T-helper 1 cell treated with Interleukin-12 subunit alpha and Interleukin-12 subunit beta and Interleukin-4 antibody, amounts not matched to agents 30 μg/mL and 1 μg/mL, for 36 hours (primary cell): ENCODE results near the gene AMDHD1.
"Not testable (repeated sequence)": the region's sequence is repeated elsewhere in the genome, so short reads cannot be mapped to it uniquely, and the experiment has no call there.

Source experiments
- H3K27ac Mint-ChIP-seq: one replicate; pipeline ENCODE4 v1.8.0; 2021; ENCODE audit warnings: mild to moderate bottlenecking, mixed read lengths
- H3K27me3 Mint-ChIP-seq: one replicate; pipeline ENCODE4 v1.8.0; 2021; ENCODE audit warnings: low read depth, mixed read lengths
- H3K36me3 Mint-ChIP-seq: one replicate; pipeline ENCODE4 v1.8.0; 2021; ENCODE audit warnings: low read depth, mixed read lengths
- H3K4me1 Mint-ChIP-seq: one replicate; pipeline ENCODE4 v1.8.0; 2021; ENCODE audit warnings: low read depth, mixed read lengths
- H3K4me3 Mint-ChIP-seq: one replicate; pipeline ENCODE4 v1.8.0; 2021; ENCODE audit warnings: mild to moderate bottlenecking, moderate library complexity, mixed read lengths
- H3K9me3 Mint-ChIP-seq: one replicate; pipeline ENCODE4 v1.8.0; 2021; ENCODE audit warnings: mixed read lengths

Gene AMDHD1

DNA sequence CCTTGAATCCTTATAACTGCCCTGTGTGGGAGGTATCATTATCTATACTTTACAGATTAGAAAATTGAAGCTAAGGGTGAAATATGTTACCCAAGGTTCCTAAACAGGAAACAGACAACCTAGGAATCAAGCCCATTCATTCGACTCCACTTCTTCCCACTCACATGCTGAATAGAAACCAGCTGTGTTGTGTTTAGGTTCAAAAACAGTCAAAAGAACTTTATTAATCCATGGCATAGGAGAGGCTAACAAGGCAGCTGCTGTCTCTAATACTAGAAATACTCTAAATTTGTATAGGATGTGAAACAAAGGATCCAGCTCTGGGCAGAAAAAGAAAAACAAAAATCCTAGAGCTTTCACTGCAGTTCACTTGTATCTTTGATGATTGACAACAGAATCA is 9.9 kb downstream of the AMDHD1 start:
- H3K4me3 Mint-ChIP-seq: no peak overlapping the region
- no peaks in the 10 kb centered on the region for H3K4me1 Mint-ChIP-seq
- no peaks in the 10 kb centered on the region for H3K9me3 Mint-ChIP-seq

DNA sequence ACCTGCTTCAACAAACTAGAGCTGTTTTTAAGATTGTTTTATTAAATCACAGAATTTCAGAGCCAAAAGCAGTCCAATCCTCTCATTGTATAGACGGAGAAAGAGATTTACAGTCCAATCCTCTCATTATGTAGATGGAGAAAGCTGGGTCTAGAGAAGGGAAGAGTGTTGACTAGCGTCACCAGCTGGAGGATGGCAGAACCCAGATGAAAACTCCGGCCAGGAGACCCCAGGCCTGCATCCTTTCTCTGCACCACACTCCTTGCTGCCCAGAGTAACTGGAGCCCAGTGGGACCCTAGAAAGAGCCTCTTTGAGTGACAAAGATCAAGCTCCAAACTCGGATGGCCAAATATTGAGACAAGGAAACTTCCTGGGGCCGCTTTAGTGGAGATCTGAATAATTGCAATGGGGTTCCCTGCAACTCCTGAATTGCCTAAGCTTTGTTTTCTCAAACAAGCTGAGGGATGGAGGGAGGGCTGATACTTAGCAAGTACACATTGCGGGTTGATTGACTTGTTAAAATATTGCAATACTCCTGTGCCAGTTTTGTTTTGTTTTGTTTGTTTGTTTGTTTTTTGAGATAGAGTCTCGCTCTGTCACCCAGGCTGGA is 12.5 kb downstream of the AMDHD1 start:
- Mint-ChIP-seq H3K9me3 (no peaks in the 10 kb centered on the region), H3K36me3 (no peaks in the 10 kb centered on the region), H3K27ac (no peak overlapping the region), H3K4me1 (no peaks in the 10 kb centered on the region), H3K27me3 (peaks cover 12% of the 10 kb centered on the region), H3K4me3 (no peak overlapping the region)

More for the DNA sequence above, 9.9 kb downstream of the AMDHD1 start:
- Mint-ChIP-seq H3K27ac (no peak overlapping the region), H3K27me3 (peaks cover 22% of the 10 kb centered on the region), H3K36me3 (no peaks in the 10 kb centered on the region)

DNA sequence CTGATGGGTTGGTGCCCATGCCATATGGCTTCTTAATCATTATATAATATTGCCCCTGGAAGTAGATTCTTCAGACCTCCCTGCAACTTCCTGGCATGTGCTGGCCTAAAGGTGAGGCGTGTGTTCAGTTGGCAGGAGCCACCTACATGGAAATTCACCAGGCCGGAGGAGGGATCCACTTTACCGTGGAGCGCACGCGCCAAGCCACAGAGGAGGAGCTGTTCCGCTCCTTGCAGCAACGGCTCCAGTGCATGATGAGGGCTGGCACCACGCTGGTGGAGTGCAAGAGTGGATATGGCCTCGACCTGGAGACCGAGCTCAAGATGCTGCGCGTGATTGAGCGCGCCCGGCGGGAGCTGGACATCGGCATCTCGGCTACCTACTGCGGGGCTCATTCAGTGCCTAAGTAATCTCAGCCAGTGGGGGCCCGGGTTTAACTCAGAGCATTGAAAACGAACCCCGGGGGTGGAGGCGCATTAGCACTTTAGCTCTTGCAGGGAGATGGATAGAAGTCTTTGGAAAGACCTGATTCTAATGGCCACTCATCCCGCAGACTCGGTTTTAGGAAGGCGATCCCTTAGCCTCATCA is 13.5 kb downstream of the AMDHD1 start:
- no peaks in the 10 kb centered on the region for H3K36me3 Mint-ChIP-seq
- H3K4me3 Mint-ChIP-seq: no peak overlapping the region
- H3K27me3 Mint-ChIP-seq: peaks cover 6% of the 10 kb centered on the region
- H3K4me1 Mint-ChIP-seq: no peaks in the 10 kb centered on the region
- H3K27ac Mint-ChIP-seq: no peak overlapping the region
- no peaks in the 10 kb centered on the region for H3K9me3 Mint-ChIP-seq

DNA sequence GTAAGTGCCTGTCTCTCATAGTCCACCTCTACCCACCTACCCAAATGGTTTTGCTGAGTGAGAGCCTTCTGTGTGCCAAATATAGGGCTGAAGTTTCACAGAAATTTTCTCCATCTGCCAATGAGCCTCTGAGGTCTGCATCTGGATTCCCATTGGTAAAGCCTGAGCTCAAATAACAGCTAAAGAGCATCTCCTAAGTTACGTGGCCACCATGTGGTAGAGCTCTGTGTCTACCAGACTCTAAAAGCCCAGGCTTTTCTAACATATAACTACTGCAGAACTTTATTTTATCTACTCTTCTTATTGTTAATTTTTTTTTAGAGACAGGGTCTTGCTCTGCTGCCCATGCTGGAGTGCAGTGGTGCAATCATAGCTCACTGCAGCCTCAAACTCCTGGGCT is 16.0 kb downstream of the AMDHD1 start:
- Mint-ChIP-seq H3K4me1 (no peaks in the 10 kb centered on the region), H3K27me3 (peaks cover 3% of the 10 kb centered on the region), H3K36me3 (no peaks in the 10 kb centered on the region), H3K4me3 (no peak overlapping the region), H3K9me3 (no peaks in the 10 kb centered on the region), H3K27ac (no peak overlapping the region)

DNA sequence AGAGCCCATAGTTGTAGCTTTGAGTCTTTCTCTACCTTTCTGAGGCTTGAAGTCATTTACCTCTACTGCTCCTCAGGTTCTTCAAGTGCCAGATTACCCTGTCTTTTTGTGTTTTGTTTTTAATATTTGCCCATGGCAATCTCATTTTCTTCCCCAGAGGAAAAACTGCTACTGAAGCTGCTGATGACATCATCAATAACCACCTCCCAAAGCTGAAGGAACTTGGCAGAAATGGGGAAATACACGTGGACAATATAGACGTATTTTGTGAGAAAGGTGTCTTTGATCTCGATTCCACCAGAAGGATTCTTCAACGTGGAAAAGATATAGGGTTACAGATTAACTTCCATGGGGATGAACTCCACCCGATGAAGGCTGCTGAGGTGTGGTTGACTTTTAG is 17.1 kb downstream of the AMDHD1 start:
- Mint-ChIP-seq H3K9me3 (no peaks in the 10 kb centered on the region), H3K36me3 (no peaks in the 10 kb centered on the region), H3K4me1 (no peaks in the 10 kb centered on the region), H3K27me3 (peaks cover 3% of the 10 kb centered on the region), H3K27ac (no peak overlapping the region), H3K4me3 (no peak overlapping the region)

DNA sequence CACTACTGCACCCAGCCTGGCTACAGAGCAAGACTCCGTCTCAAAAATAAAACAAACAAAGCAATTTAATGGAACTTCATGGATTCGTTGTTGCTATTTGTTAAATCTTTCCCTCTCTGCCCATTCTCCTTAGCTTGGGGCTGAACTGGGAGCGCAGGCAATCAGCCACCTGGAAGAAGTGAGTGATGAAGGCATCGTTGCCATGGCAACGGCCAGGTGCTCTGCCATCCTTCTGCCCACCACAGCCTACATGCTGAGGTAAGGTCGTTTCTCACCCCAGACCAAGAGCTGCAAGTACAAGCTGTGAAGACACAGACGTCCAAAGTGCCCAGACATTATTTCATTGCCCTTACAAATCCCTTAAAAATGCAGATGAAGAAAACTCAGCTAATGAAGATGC is 19.1 kb downstream of the AMDHD1 start:
- H3K27me3 Mint-ChIP-seq: peaks cover 3% of the 10 kb centered on the region
- H3K36me3 Mint-ChIP-seq: no peaks in the 10 kb centered on the region
- H3K27ac Mint-ChIP-seq: no peak overlapping the region
- H3K4me1 Mint-ChIP-seq: no peaks in the 10 kb centered on the region
- H3K4me3 Mint-ChIP-seq: no peak overlapping the region
- H3K9me3 Mint-ChIP-seq: no peaks in the 10 kb centered on the region

DNA sequence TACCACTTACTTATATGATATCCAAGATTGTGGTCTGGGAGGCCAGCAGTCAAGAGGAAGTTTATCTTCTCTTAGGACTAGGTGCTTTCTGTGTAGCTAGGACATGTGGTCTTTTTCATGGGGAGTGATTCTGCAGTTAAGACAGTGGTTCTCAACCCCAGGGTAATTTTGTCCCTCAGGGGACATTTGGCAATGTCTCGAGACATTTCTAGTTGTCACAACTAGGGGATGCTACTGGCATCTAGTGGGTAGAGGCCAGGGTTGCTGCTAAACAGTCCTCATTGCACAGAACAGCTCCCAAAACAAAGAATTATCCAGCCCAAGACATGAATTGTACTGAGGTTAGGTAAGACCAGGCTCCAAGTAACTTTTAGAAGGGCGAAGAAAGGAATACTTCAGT is 20.0 kb downstream of the AMDHD1 start:
- peaks cover 3% of the 10 kb centered on the region for H3K27me3 Mint-ChIP-seq
- H3K9me3 Mint-ChIP-seq: no peaks in the 10 kb centered on the region
- H3K27ac Mint-ChIP-seq: no peak overlapping the region
- no peak overlapping the region for H3K4me3 Mint-ChIP-seq
- H3K4me1 Mint-ChIP-seq: no peaks in the 10 kb centered on the region
- no peaks in the 10 kb centered on the region for H3K36me3 Mint-ChIP-seq

DNA sequence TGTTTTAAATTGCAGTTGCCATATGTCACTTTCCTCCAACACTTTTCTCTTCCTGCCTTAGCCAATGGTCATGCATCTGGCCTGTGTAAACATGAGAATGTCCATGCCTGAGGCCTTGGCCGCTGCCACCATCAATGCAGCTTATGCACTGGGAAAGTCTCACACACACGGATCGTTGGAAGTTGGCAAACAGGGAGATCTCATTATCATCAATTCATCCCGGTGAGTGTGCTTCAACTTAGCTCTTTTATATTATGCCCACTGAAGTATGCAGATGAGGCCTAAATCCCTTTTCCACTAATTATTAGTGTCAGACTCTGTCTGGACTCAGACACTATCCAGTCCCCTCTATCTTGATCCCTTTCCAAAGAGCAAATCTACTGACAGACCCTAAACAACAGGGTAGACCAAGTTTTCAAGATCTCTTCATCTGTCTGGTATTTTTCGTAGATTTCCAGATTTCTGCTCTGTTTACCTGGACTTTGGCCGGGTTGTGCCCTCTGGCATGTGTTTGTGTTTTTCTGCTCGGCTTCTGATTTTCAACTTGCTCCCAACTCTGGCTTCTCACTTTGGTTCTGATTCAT is 23.2 kb downstream of the AMDHD1 start:
- no peak overlapping the region for H3K4me3 Mint-ChIP-seq
- H3K27me3 Mint-ChIP-seq: peaks cover 3% of the 10 kb centered on the region
- no peaks in the 10 kb centered on the region for H3K36me3 Mint-ChIP-seq
- no peaks in the 10 kb centered on the region for H3K4me1 Mint-ChIP-seq
- H3K9me3 Mint-ChIP-seq: no peaks in the 10 kb centered on the region
- no peak overlapping the region for H3K27ac Mint-ChIP-seq

DNA sequence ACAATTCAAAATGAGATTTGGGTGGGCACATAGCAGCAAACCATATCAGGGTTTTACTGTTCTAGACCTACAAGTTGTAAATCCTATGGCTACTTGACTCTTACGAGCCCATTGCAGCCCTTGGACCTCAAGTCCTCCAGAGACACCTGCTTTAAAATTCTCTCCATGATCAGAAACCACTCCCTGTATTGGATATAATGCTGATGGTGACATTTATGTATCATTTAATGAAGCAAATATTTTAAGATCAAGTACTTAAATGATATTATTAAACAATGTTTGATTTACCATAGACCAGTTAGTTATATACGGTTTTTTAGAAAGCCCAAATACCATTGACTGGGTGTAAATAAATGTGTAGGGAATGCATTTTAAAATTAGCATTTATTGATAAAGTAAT is 24.2 kb downstream of the AMDHD1 start:
- Mint-ChIP-seq H3K4me3 (no peak overlapping the region), H3K4me1 (no peaks in the 10 kb centered on the region), H3K27ac (no peak overlapping the region), H3K27me3 (peaks cover under 1% of the 10 kb centered on the region), H3K36me3 (no peaks in the 10 kb centered on the region), H3K9me3 (no peaks in the 10 kb centered on the region)

DNA sequence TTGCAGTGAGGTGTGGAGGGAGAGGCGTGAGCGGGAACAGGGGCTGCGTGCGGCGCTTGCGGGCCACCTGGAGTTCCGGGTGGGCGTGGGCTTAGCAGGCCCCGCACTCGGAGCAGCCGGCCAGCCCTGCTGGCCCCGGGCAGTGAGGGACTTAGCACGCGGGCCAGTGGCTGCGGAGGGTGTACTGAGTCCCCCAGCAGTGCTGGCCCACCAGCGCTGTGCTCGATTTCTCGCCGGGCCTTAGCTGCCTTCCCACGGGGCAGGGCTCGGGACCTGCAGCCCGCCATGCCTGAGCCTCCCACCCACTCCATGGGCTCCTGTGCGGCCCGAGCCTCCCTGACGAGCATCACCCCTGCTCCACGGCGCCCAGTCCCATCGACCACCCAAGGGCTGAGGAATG is 26.0 kb downstream of the AMDHD1 start:
- not testable (repeated sequence) for H3K9me3 Mint-ChIP-seq, H3K27me3 Mint-ChIP-seq, H3K4me3 Mint-ChIP-seq, H3K36me3 Mint-ChIP-seq, H3K27ac Mint-ChIP-seq, H3K4me1 Mint-ChIP-seq

DNA sequence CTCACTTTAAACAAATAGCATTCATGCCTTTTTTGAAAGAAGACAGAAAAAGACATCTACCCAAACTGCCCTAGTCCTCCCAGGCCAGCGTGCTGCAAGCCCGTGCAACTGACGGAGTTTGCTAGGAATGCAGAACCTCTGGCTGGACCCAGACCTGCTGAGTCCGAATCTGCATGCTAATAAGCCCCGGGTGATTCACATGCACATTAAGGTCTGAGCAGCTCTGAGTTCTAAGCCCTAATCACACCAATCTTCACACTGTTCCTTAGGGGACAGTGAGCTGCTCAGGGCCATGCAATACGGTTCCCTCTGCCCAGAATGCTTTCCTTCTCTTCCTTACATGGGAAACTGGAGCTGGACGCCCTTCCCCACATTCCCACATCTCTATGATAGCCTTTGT is 27.8 kb downstream of the AMDHD1 start:
- no peaks in the 10 kb centered on the region for H3K4me1 Mint-ChIP-seq
- no peaks in the 10 kb centered on the region for H3K36me3 Mint-ChIP-seq
- no peak overlapping the region for H3K27ac Mint-ChIP-seq
- no peak overlapping the region for H3K4me3 Mint-ChIP-seq
- H3K27me3 Mint-ChIP-seq: no peaks in the 10 kb centered on the region
- no peaks in the 10 kb centered on the region for H3K9me3 Mint-ChIP-seq

DNA sequence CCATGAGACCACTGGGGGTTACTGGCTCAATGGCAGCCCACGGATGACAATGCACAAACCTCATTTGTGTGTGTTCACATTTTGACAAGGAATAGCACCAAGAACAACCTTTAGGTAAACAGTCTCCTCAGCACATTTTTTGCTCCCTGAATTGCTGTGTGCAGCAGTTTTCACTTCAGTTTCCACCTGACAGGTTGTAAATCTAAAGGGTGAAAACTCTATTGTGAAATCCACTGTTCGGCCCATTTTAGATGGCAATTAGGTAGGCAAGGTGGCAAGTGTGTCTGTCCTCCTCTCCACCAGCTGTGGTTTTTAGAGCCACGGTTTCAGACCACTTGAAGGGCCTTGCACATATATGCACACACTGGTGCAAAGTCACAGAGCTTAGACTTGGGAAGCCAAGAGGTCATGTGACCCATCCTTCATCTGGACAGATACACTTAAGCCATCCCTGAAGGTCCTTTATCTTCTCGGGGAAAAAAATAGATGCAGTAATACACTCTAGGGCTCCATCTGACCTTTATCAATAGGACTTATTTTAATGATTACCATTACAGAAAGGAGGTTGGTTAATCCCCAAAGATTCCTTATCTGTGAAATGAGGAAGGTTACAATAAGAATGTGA is 29.8 kb downstream of the AMDHD1 start:
- no peaks in the 10 kb centered on the region for H3K4me1 Mint-ChIP-seq
- no peak overlapping the region for H3K27ac Mint-ChIP-seq
- H3K9me3 Mint-ChIP-seq: no peaks in the 10 kb centered on the region
- no peak overlapping the region for H3K4me3 Mint-ChIP-seq
- H3K27me3 Mint-ChIP-seq: no peaks in the 10 kb centered on the region
- no peaks in the 10 kb centered on the region for H3K36me3 Mint-ChIP-seq

DNA sequence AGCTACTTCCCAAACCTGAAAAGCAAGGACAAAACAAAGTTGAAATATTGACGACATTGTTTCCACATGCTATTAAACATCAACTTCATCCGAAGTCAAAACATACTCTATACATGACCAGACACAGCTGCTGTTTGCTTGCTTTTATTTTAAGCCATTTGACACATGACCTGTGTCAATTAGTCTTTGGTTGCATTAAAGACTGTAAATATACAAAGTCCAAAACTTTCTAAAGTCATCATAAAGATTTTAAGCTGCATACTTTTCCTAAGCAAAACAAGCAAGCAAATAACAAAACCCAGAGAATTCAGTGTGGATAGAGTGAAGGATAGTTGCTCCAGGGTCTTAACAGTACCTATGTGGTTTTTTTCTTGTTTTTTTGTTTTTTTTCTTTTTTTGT is 31.2 kb downstream of the AMDHD1 start:
- no peaks in the 10 kb centered on the region for H3K27me3 Mint-ChIP-seq
- H3K9me3 Mint-ChIP-seq: no peaks in the 10 kb centered on the region
- H3K4me3 Mint-ChIP-seq: no peak overlapping the region
- no peaks in the 10 kb centered on the region for H3K4me1 Mint-ChIP-seq
- H3K36me3 Mint-ChIP-seq: no peaks in the 10 kb centered on the region
- no peak overlapping the region for H3K27ac Mint-ChIP-seq

DNA sequence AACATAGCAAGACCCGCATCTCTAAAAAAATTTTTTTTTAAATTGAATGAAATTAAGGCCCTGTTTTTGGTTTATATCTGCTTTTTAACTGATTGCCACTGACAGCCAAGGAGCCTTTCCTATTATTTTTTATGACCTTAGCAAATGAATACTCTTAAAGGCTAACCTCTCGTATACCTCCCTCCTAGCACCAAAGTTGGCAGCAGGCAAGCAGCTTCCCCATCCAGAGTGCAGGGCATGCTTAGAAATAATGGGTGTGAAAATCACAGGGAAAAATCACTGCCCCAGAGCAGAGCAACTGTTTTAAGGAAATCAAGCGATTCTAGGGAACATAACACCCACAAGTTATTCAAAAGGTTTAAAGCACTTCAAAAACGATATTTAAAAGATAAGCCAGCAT is 32.4 kb downstream of the AMDHD1 start:
- Mint-ChIP-seq H3K4me1 (no peaks in the 10 kb centered on the region), H3K9me3 (no peaks in the 10 kb centered on the region), H3K27me3 (no peaks in the 10 kb centered on the region), H3K36me3 (no peaks in the 10 kb centered on the region), H3K27ac (no peak overlapping the region), H3K4me3 (no peak overlapping the region)

DNA sequence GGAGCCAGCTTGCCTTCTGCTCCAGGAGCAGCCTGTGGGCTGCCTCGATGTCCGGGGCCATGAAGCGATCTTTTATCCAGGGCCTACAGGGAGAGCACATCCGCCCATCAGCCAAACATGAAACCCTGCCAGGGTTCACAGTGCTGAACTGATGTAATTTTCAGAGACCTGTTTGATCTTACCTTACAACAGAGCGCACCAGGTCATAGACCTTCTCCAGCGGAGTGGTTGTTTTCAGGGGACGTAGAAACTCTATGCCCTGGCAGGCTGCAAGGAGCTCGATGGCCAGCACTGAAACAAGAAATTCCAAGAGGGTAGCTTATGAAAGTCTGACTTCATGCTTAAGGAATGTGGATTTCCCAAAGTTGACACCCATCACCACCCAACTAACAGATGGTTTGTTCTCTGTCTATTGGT is 33.3 kb downstream of the AMDHD1 start:
- no peaks in the 10 kb centered on the region for H3K9me3 Mint-ChIP-seq
- H3K36me3 Mint-ChIP-seq: no peaks in the 10 kb centered on the region
- H3K4me3 Mint-ChIP-seq: no peak overlapping the region
- H3K27me3 Mint-ChIP-seq: no peaks in the 10 kb centered on the region
- no peaks in the 10 kb centered on the region for H3K4me1 Mint-ChIP-seq
- no peak overlapping the region for H3K27ac Mint-ChIP-seq
